GM18505 (cell line): Measurements from ENCODE around the gene CCL26.

ENCODE experiments used
- ATAC-seq: cut with Tn5 transposase; IDR thresholded peaks from one replicate; pipeline ENCODE4 v1.9.1; 2021; ENCODE audit not compliant: unreplicated experiment
- POLR2A ChIP-seq: IDR thresholded peaks from 4 replicates; pipeline ENCODE4 v1.6.1; 2011; ENCODE audit warnings: borderline replicate concordance; ENCODE audit not compliant: insufficient read depth, insufficient read length; ENCODE audit errors: extremely low read depth

CCL26 gene

DNA sequence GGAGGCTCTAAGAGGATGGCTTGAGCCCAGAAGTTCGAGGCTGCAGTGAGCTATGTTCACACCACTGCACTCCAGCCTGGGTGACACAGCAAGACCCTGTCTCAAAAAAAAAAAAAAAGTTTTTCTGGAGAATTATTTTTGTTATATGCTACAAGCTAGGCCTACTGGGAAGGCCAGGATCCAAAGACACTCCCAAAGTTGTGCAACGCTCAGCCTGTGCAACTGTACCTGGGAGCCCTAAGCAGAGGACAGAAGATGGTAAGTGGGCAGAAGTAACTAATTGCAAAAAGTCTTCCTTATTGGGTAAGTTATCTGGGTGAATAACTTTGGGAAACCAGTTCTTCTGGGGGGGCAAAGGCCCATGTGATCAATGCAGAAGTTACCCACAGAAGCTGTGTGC is 50.6 kb downstream of the CCL26 start:
- TF ChIP-seq POLR2A, result no peak
- no peak for ATAC-seq

DNA sequence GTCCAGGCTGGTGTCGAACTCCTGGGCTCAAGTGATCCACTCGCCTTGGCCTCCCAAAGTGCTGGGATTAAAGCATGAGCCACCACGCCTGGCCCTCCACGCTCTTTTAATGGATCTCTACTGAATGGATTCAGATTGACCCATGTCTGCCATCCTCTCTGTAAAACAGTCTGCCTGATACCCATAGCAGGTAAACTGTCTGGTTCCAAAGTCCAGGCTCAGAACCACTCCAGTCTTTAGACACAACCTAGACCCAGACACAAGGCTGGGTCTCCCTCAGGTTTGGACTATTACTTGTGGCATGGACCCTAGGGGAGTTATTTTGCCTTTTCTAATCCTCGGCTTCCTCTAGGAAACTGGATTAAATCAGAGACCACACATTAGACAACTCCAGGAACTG is 52.4 kb downstream of the CCL26 start:
- no peak for ATAC-seq
- no peak for TF ChIP-seq POLR2A
